ENCODE results near the gene PRSS21.

PRSS21 gene

GRCh38 chr16:2804728-2805127, 12.3 kb upstream of the PRSS21 start:
- in situ Hi-C loops (cut with MboI; ENCODE audit: low sequenced_read_pairs) = no loop called here

GRCh38 chr16:2806286-2806685, 10.8 kb upstream of the PRSS21 start:
- in situ Hi-C loops (cut with MboI; ENCODE audit: low sequenced_read_pairs) = no loop called here

- in situ Hi-C loops (cut with MboI; ENCODE audit: low sequenced_read_pairs) = no loop called here
Measured at GRCh38 chr16:2808181-2808580, 8.9 kb upstream of the PRSS21 start.

- in situ Hi-C loops (cut with MboI; ENCODE audit: low sequenced_read_pairs) = no loop called here
Measured at GRCh38 chr16:2809149-2809760, 7.8 kb upstream of the PRSS21 start.

- in situ Hi-C loops (cut with MboI; ENCODE audit: low sequenced_read_pairs) = no loop called here
Measured at GRCh38 chr16:2810651-2811050, 6.4 kb upstream of the PRSS21 start.

GRCh38 chr16:2811703-2812471, 5.2 kb upstream of the PRSS21 start:
- in situ Hi-C loops (cut with MboI; ENCODE audit: low sequenced_read_pairs) = no loop called here

GRCh38 chr16:2813771-2814221, 3.2 kb upstream of the PRSS21 start:
- in situ Hi-C loops (cut with MboI; ENCODE audit: low sequenced_read_pairs) = no loop called here

- in situ Hi-C loops (cut with MboI; ENCODE audit: low sequenced_read_pairs) = no loop called here
Measured at GRCh38 chr16:2814551-2815298, 2.3 kb upstream of the PRSS21 start.

GRCh38 chr16:2815299-2815771, 1.7 kb upstream of the PRSS21 start:
- in situ Hi-C loops (cut with MboI; ENCODE audit: low sequenced_read_pairs) = no loop called here

- in situ Hi-C loops (cut with MboI; ENCODE audit: low sequenced_read_pairs) = no loop called here
Measured at GRCh38 chr16:2817340-2818271, 569 bp downstream of the PRSS21 start.

- in situ Hi-C loops (cut with MboI; ENCODE audit: low sequenced_read_pairs) = no loop called here
Measured at GRCh38 chr16:2818272-2818876, 1.3 kb downstream of the PRSS21 start.

- in situ Hi-C loops (cut with MboI; ENCODE audit: low sequenced_read_pairs) = no loop called here
Measured at GRCh38 chr16:2819179-2819938, 2.3 kb downstream of the PRSS21 start.

- in situ Hi-C loops (cut with MboI; ENCODE audit: low sequenced_read_pairs) = no loop called here
Measured at GRCh38 chr16:2819939-2820835, 3.1 kb downstream of the PRSS21 start.

GRCh38 chr16:2820836-2821486, 3.9 kb downstream of the PRSS21 start:
- in situ Hi-C loops (cut with MboI; ENCODE audit: low sequenced_read_pairs) = no loop called here

GRCh38 chr16:2821487-2822157, 4.6 kb downstream of the PRSS21 start:
- in situ Hi-C loops (cut with MboI; ENCODE audit: low sequenced_read_pairs) = no loop called here

- in situ Hi-C loops (cut with MboI; ENCODE audit: low sequenced_read_pairs) = no loop called here
Measured at GRCh38 chr16:2822158-2822495, 5.1 kb downstream of the PRSS21 start.

GRCh38 chr16:2822496-2822895, 5.5 kb downstream of the PRSS21 start:
- in situ Hi-C loops (cut with MboI; ENCODE audit: low sequenced_read_pairs) = no loop called here

- in situ Hi-C loops (cut with MboI; ENCODE audit: low sequenced_read_pairs) = no loop called here
Measured at GRCh38 chr16:2824626-2825025, 7.6 kb downstream of the PRSS21 start.
